HG03571 (cell line): ENCODE data around the gene CCNI2.
"Not testable (repeated sequence)": the region's sequence is repeated elsewhere in the genome, so short reads cannot be mapped to it uniquely, and the experiment has no call there.

Experiments used
- ATAC-seq: cut with Tn5 transposase; IDR thresholded peaks from one replicate; pipeline ENCODE4 v1.9.1; 2021; ENCODE audit not compliant: unreplicated experiment

Gene CCNI2

GRCh38 chr5:132779961-132780360 is 32.7 kb downstream of the CCNI2 start:
- ATAC-seq, result no peak

- ATAC-seq, result no peak
Measured at GRCh38 chr5:132780577-132780976, 33.4 kb downstream of the CCNI2 start.

- no peak for ATAC-seq
Measured at GRCh38 chr5:132781029-132781428, 33.8 kb downstream of the CCNI2 start.

- ATAC-seq, result no peak
Measured at GRCh38 chr5:132782101-132782500, 34.9 kb downstream of the CCNI2 start.

- ATAC-seq, result no peak
Measured at GRCh38 chr5:132785365-132785764, 38.1 kb downstream of the CCNI2 start.

GRCh38 chr5:132785864-132786263 is 38.6 kb downstream of the CCNI2 start:
- no peak for ATAC-seq

GRCh38 chr5:132787076-132787475 is 39.9 kb downstream of the CCNI2 start:
- no peak for ATAC-seq

GRCh38 chr5:132788508-132788907 is 41.3 kb downstream of the CCNI2 start:
- no peak for ATAC-seq

GRCh38 chr5:132788990-132789886 is 42.0 kb downstream of the CCNI2 start:
- ATAC-seq, result no peak

GRCh38 chr5:132790201-132790865 is 43.1 kb downstream of the CCNI2 start:
- ATAC-seq, result no peak

GRCh38 chr5:132791026-132791425 is 43.8 kb downstream of the CCNI2 start:
- no peak for ATAC-seq

- no peak for ATAC-seq
Measured at GRCh38 chr5:132797651-132798050, 50.4 kb downstream of the CCNI2 start.

GRCh38 chr5:132799392-132799791 is 52.2 kb downstream of the CCNI2 start:
- no peak for ATAC-seq

GRCh38 chr5:132800545-132800944 is 53.3 kb downstream of the CCNI2 start:
- ATAC-seq, result no peak

- no peak for ATAC-seq
Measured at GRCh38 chr5:132802044-132802684, 54.9 kb downstream of the CCNI2 start.

- ATAC-seq, result not testable (repeated sequence)
Measured at GRCh38 chr5:132802685-132803066, 55.5 kb downstream of the CCNI2 start.
